ENCODE results near the gene CDKN2AIP. TPM values are rescaled to one million over a fixed set of nuclear protein-coding genes. Genes with fewer than 3 reads are reported as not detected.

The CDKN2AIP gene
- total RNA-seq, 1 donor from 2014 or later = 29.7 TPM

DNA sequence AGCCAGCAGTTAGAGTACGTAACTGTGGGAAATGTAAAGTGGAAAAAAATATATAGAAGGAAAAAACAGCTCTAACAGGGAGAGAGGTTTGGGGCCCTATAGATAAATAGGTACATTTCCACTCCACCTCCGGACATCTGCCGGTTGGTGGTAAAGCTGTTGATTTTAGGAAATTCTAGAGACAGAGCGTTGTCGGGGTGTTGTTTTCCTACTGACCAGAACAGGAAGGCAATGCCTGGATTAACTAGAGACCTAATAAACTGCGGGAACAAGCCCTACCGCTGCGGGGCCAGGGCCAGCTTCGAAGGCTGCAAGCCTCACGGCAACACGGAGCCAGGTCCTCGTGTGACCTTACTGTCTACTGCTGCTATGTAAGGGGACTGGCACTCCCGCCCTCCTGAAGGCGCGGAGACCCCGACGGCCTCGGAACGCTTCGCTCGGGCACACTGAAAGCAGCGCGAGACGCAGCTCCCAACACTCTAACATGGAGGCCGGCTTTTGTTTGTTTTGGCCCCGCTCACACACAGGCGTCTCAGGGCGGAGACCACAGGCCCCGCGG is 702 bp upstream of the CDKN2AIP start:
- Mint-ChIP-seq H3K9me3 (peaks cover 3% of the 10 kb centered on the region), H3K27ac (peak overlapping the region; percentile 99), H3K4me1 (ENCODE audit: unreplicated experiment) (peaks cover 28% of the 10 kb centered on the region), H3K4me3 (peak overlapping the region; percentile 98), H3K27me3 (no peaks in the 10 kb centered on the region), H3K36me3 (peaks cover 27% of the 10 kb centered on the region)
- no peak for DNase-seq (ENCODE audit: extremely low spot score, unreplicated experiment)
- TF ChIP-seq CTCF (conservative IDR thresholded peaks at IDR 0.05) = no peak

GRCh38 chr4:183445097-183445428 is 627 bp downstream of the CDKN2AIP start:
- H3K9me3 Mint-ChIP-seq = no peaks in the 10 kb centered on the region
- H3K27ac Mint-ChIP-seq = peak overlapping the region; percentile 93
- H3K4me3 Mint-ChIP-seq = peak overlapping the region; percentile 98
- peaks cover 28% of the 10 kb centered on the region for H3K4me1 Mint-ChIP-seq (ENCODE audit: unreplicated experiment)
- peaks cover 34% of the 10 kb centered on the region for H3K36me3 Mint-ChIP-seq
- no peaks in the 10 kb centered on the region for H3K27me3 Mint-ChIP-seq
- peak; percentile 62 for DNase-seq (ENCODE audit: extremely low spot score, unreplicated experiment)
- peak; percentile 1 for TF ChIP-seq CTCF (conservative IDR thresholded peaks at IDR 0.05)

DNA sequence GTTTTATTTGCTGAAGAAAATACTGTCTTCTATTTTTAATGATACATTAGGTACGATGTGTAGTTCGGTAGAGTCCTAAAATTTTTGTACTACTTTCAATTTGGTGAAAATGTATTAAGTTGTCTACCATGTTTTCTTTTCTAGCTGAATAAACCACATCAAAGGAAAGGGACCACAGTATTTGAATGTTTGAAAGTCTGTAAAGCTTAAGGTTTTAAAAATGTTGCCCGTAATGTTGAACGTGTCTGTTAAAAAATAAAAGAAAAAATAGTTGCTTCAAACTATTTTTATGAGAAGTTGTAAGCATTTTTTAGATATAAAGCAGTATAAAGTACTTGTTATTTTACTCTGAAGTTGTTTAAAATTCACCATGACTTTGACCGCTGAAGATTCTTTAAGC is 3.2 kb downstream of the CDKN2AIP start:
- H3K4me3 Mint-ChIP-seq = no peak overlapping the region
- H3K9me3 Mint-ChIP-seq = no peaks in the 10 kb centered on the region
- peaks cover 34% of the 10 kb centered on the region for H3K36me3 Mint-ChIP-seq
- no peak for TF ChIP-seq CTCF (conservative IDR thresholded peaks at IDR 0.05)
- no peak overlapping the region for H3K27ac Mint-ChIP-seq
- H3K4me1 Mint-ChIP-seq (ENCODE audit: unreplicated experiment) = peaks cover 28% of the 10 kb centered on the region
- H3K27me3 Mint-ChIP-seq = no peaks in the 10 kb centered on the region
- no peak for DNase-seq (ENCODE audit: extremely low spot score, unreplicated experiment)

DNA sequence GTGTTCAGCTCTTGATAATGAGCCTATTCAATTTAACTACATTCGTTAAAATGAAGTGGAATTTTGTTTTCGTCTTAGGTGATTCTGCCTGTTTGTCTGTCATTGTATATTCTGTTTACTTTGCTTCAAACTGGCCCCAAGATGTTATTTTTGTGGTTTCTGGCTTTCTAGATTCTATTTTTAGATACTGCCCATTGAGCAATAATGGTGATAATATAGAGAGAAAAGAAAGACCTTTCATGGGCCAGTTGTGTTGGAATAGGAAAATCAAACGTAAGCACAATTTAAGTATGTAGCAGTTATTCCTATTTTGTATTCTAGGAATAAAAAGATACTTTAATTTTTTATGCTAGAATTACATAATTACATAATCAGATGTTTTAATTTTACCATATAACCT is 4.0 kb downstream of the CDKN2AIP start:
- Mint-ChIP-seq H3K4me3 (peak overlapping the region; percentile 67), H3K36me3 (peaks cover 37% of the 10 kb centered on the region), H3K4me1 (ENCODE audit: unreplicated experiment) (peaks cover 23% of the 10 kb centered on the region), H3K27me3 (no peaks in the 10 kb centered on the region), H3K9me3 (no peaks in the 10 kb centered on the region), H3K27ac (no peak overlapping the region)
- TF ChIP-seq CTCF (conservative IDR thresholded peaks at IDR 0.05) = no peak
- no peak for DNase-seq (ENCODE audit: extremely low spot score, unreplicated experiment)

DNA sequence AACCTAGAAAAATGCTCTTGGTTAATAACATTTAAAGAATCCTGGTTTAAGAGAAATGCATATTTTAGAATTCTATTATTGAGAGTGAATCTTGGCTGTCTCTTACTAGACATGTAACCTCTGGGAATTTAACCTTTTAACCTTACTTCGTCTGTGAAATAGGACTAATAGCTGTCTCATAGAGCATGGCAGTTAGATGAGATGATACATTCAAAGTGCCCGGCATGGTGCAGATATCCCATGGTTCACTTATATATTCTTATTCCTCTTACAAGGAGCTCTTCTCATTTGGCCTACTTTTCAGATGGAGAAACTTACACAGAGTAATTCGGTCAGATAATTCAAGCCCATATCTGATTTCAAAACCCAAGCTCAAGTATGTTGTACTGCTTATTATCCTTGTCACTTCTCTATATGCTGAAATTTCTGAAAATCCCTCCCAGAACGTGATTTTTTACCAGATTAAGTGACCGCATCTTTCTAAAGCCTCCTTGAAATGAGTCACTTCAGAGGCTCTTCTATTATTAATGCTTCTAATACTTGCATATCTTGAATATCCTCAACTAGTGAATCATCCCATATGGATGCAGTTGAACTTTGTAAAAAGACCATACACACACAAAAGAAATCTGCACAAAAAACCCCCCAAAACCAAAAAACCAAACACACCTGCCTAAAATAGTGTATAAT is 4.9 kb downstream of the CDKN2AIP start:
- DNase-seq (ENCODE audit: extremely low spot score, unreplicated experiment) = no peak
- Mint-ChIP-seq H3K27me3 (no peaks in the 10 kb centered on the region), H3K4me1 (ENCODE audit: unreplicated experiment) (peaks cover 23% of the 10 kb centered on the region), H3K36me3 (peaks cover 37% of the 10 kb centered on the region), H3K27ac (peak overlapping the region; percentile 56), H3K4me3 (peak overlapping the region; percentile 62), H3K9me3 (no peaks in the 10 kb centered on the region)
- TF ChIP-seq CTCF (conservative IDR thresholded peaks at IDR 0.05) = no peak
